WTC11 (cell line): Measurements from ENCODE around the gene SNPH. TPM values are rescaled to one million over a fixed set of nuclear protein-coding genes. Genes with fewer than 3 reads are reported as not detected.

Experiments
- ATAC-seq: fragments of 200-7000 bp; cut with Tn5 transposase; 2 replicates; pipeline ENCODE4 v1.10.0; 2021; ENCODE audit warnings: mild to moderate bottlenecking, moderate library complexity
- CTCF ChIA-PET: fragments of 300-600 bp; sonication (Branson Sonifier 250); formaldehyde crosslinking; loops from one replicate; lab custom pipeline; 2021; ENCODE audit warnings: antibody characterized with exemption; lab: Charles Lee
- POLR2A ChIA-PET: fragments of 350-600 bp; sonication (Branson Sonifier 250); formaldehyde crosslinking; loops from one replicate; lab custom pipeline; 2021; ENCODE audit warnings: antibody characterized with exemption; lab: Charles Lee
- DNase-seq: peaks from one replicate; pipeline ENCODE4 v3.0.0; 2021; ENCODE audit warnings: low spot score
- H3K27ac Mint-ChIP-seq: 2 replicates; pipeline ENCODE4 v1.8.0; 2021; ENCODE audit warnings: mixed read lengths
- H3K27me3 Mint-ChIP-seq: 2 replicates; pipeline ENCODE4 v1.8.0; 2021; ENCODE audit warnings: low read depth, mild to moderate bottlenecking, moderate library complexity, mixed read lengths
- H3K36me3 Mint-ChIP-seq: 2 replicates; pipeline ENCODE4 v1.8.0; 2021; ENCODE audit warnings: mixed read lengths
- H3K4me1 Mint-ChIP-seq: 2 replicates; pipeline ENCODE4 v1.8.0; 2022; ENCODE audit warnings: mixed read lengths
- H3K4me3 Mint-ChIP-seq: 2 replicates; pipeline ENCODE4 v1.8.0; 2021; ENCODE audit warnings: mild to moderate bottlenecking, moderate library complexity, mixed read lengths
- H3K9me3 Mint-ChIP-seq: 2 replicates; pipeline ENCODE4 v1.8.0; 2021; ENCODE audit warnings: mixed read lengths
- CREM ChIP-seq: sonication (generic); formaldehyde crosslinking; IDR thresholded peaks from 2 replicates; pipeline ENCODE4 v1.8.1; 2022; ENCODE audit warnings: mild to moderate bottlenecking, missing genetic modification reagents, moderate library complexity
- E2F1 ChIP-seq: sonication (generic); formaldehyde crosslinking; IDR thresholded peaks from 2 replicates; pipeline ENCODE4 v1.8.0; 2022; ENCODE audit warnings: mild to moderate bottlenecking, missing genetic modification reagents
- GABPB1 ChIP-seq: sonication (generic); formaldehyde crosslinking; IDR thresholded peaks from 2 replicates; pipeline ENCODE4 v1.8.1; 2023; ENCODE audit warnings: mild to moderate bottlenecking, missing genetic modification reagents
- JUN ChIP-seq: sonication (generic); formaldehyde crosslinking; IDR thresholded peaks from 2 replicates; pipeline ENCODE4 v1.8.0; 2023; ENCODE audit warnings: mild to moderate bottlenecking, missing genetic modification reagents
- NFE2L1 ChIP-seq: sonication (generic); formaldehyde crosslinking; IDR thresholded peaks from 2 replicates; pipeline ENCODE4 v1.8.1; 2023; ENCODE audit warnings: missing genetic modification reagents
- NR1H2 ChIP-seq: sonication (generic); formaldehyde crosslinking; IDR thresholded peaks from 2 replicates; pipeline ENCODE4 v1.9.0; 2021; ENCODE audit warnings: mild to moderate bottlenecking, moderate library complexity, missing genetic modification reagents
- PREB ChIP-seq: sonication (generic); formaldehyde crosslinking; IDR thresholded peaks from 2 replicates; pipeline ENCODE4 v1.8.1; 2022; ENCODE audit warnings: mild to moderate bottlenecking, missing genetic modification reagents, moderate library complexity, borderline replicate concordance
- RORB ChIP-seq: fragments of 250-450 bp; sonication (Bioruptor Pico); IDR thresholded peaks from 2 replicates; pipeline ENCODE4 v1.9.0; 2021; ENCODE audit warnings: mild to moderate bottlenecking
- TEAD1 ChIP-seq: sonication (generic); formaldehyde crosslinking; IDR thresholded peaks from 2 replicates; pipeline ENCODE4 v1.8.0; 2022; ENCODE audit warnings: mild to moderate bottlenecking, missing genetic modification reagents
- TEAD4 ChIP-seq: sonication (generic); formaldehyde crosslinking; IDR thresholded peaks from 2 replicates; pipeline ENCODE4 v1.8.0; 2022; ENCODE audit warnings: mild to moderate bottlenecking, missing genetic modification reagents
- USF2 ChIP-seq: sonication (generic); formaldehyde crosslinking; IDR thresholded peaks from 2 replicates; pipeline ENCODE4 v1.8.1; 2023; ENCODE audit warnings: mild to moderate bottlenecking, missing genetic modification reagents, moderate library complexity
- ZBTB21 ChIP-seq: sonication (generic); formaldehyde crosslinking; IDR thresholded peaks from 2 replicates; pipeline ENCODE4 v1.8.1; 2023; ENCODE audit warnings: mild to moderate bottlenecking, missing genetic modification reagents, borderline replicate concordance
- ZNF121 ChIP-seq: sonication (generic); formaldehyde crosslinking; IDR thresholded peaks from 2 replicates; pipeline ENCODE4 v1.8.0; 2023; ENCODE audit warnings: missing genetic modification reagents
- ZNF138 ChIP-seq: sonication (generic); formaldehyde crosslinking; conservative IDR thresholded peaks from 2 replicates; pipeline ENCODE4 v1.8.1; 2022; ENCODE audit warnings: mild to moderate bottlenecking, moderate library complexity, missing genetic modification reagents
- ZNF263 ChIP-seq: sonication (generic); formaldehyde crosslinking; IDR thresholded peaks from 2 replicates; pipeline ENCODE4 v1.8.1; 2022; ENCODE audit warnings: low read depth, mild to moderate bottlenecking, moderate library complexity, missing genetic modification reagents
- ZNF396 ChIP-seq: fragments of 250-450 bp; sonication (Bioruptor Pico); IDR thresholded peaks from 2 replicates; pipeline ENCODE4 v1.8.0; 2021; ENCODE audit warnings: mild to moderate bottlenecking, moderate library complexity, borderline replicate concordance
- ZNF416 ChIP-seq: fragments of 250-450 bp; sonication (Bioruptor Pico); IDR thresholded peaks from 2 replicates; pipeline ENCODE4 v1.9.0; 2021; ENCODE audit warnings: mild to moderate bottlenecking, inconsistent platforms
- ZNF512 ChIP-seq: sonication (generic); formaldehyde crosslinking; IDR thresholded peaks from 2 replicates; pipeline ENCODE4 v1.8.1; 2022; ENCODE audit warnings: missing genetic modification reagents, borderline replicate concordance
- total RNA-seq: library from RNA; stranded (reverse); gene quantifications from 3 replicates; pipeline ENCODE4 v1.2.3, GENCODE V29; 2021
- TF ChIP-seq, protein P1 (sequence below): sonication (generic); formaldehyde crosslinking; IDR thresholded peaks from 2 replicates; pipeline ENCODE4 v1.8.1; 2022; ENCODE audit warnings: low read depth, missing genetic modification reagents, borderline replicate concordance
- TF ChIP-seq, protein P2 (sequence below): sonication (generic); formaldehyde crosslinking; IDR thresholded peaks from 2 replicates; pipeline ENCODE4 v1.8.1; 2023; ENCODE audit warnings: mild to moderate bottlenecking, missing genetic modification reagents, moderate library complexity
- TF ChIP-seq, protein P3 (sequence below): sonication (generic); formaldehyde crosslinking; conservative IDR thresholded peaks from 2 replicates; pipeline ENCODE4 v1.8.1; 2023; ENCODE audit warnings: mild to moderate bottlenecking, low read depth, missing genetic modification reagents, moderate library complexity

The SNPH gene
- total RNA-seq, 1 experiment from 2014 or later = 3.5 TPM

- H3K27ac Mint-ChIP-seq = no peak overlapping the region; the same call in 1 of the 2 replicates
- H3K4me1 Mint-ChIP-seq = peaks cover 7% of the 10 kb centered on the region; the same call in 1 of the 2 replicates
- ChIA-PET POLR2A (no interaction called here), CTCF (interaction anchor here (1.2 to 2.7 kb wide), 2 partner anchors 10 to 11 kb away, joined by 4 to 33 read pairs; no protein-coding TSS in a partner anchor)
- H3K4me3 Mint-ChIP-seq = no peak overlapping the region
- peaks cover 15% of the 10 kb centered on the region for H3K27me3 Mint-ChIP-seq
- H3K9me3 Mint-ChIP-seq = no peaks in the 10 kb centered on the region
- TF ChIP-seq E2F1 (CRISPR knock-in tag) (no peak), TEAD1 (CRISPR knock-in tag) (no peak), ZNF512 (no peak), NR1H2 (CRISPR knock-in tag) (no peak), CREM (CRISPR knock-in tag) (no peak), GABPB1 (CRISPR knock-in tag) (no peak), NFE2L1 (CRISPR knock-in tag) (no peak), PREB (CRISPR knock-in tag) (no peak), ZNF263 (CRISPR knock-in tag) (no peak), ZNF396 (CRISPR knock-in tag) (no peak), TEAD4 (CRISPR knock-in tag) (no peak), USF2 (no peak)
- TF ChIP-seq, protein P1, sequence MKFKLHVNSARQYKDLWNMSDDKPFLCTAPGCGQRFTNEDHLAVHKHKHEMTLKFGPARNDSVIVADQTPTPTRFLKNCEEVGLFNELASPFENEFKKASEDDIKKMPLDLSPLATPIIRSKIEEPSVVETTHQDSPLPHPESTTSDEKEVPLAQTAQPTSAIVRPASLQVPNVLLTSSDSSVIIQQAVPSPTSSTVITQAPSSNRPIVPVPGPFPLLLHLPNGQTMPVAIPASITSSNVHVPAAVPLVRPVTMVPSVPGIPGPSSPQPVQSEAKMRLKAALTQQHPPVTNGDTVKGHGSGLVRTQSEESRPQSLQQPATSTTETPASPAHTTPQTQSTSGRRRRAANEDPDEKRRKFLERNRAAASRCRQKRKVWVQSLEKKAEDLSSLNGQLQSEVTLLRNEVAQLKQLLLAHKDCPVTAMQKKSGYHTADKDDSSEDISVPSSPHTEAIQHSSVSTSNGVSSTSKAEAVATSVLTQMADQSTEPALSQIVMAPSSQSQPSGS (CRISPR knock-in tag) = no peak
- TF ChIP-seq, all 79 proteins: peak for 0
- H3K36me3 Mint-ChIP-seq = no peaks in the 10 kb centered on the region
- no peak for ATAC-seq
- DNase-seq = no peak
Observed at GRCh38 chr20:1323256-1323655, 57.2 kb downstream of the SNPH start.

DNA sequence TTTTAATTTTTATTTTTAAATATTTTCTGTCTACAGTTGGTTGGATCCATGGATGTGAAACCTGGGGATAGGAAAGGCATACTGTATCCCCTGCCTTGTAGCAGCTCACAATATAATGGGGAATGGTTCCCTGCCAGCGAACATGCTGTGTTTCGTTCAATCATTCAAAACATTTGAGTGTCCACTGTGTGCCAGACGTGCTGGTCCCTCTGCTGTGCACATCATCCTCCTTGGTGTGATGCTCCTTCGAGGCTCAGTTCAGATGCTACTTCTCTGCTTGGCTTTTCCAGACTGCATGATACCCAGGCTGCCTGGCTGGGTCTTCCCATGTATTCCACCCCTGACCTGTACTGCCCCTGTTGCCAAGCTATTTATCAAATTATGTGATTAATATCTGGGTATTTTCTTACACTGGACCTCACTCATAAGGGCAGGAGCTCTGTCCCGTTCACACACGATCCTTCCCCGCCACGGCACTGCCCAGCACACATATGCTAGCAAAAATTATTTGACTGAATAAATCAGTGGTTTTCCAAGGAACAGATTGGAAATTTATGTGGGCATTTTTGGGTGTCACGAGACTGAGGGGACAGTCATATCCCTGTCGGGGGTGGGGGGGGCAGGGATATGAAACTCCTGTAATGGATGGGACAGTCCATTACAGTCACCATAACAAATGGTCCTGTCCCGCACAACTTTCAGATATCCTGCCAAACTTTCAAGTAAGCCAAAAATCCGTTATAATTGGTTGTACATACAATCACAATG, 57.9 kb downstream of the SNPH start:
- H3K27ac Mint-ChIP-seq = no peak overlapping the region
- DNase-seq = no peak
- no peaks in the 10 kb centered on the region for H3K9me3 Mint-ChIP-seq
- ChIA-PET POLR2A (no interaction called here), CTCF (interaction anchor here (0.7 to 2.7 kb wide), 3 partner anchors 11 to 15 kb away, joined by 3 to 33 read pairs (median 3); no protein-coding TSS in a partner anchor)
- peaks cover 9% of the 10 kb centered on the region for H3K27me3 Mint-ChIP-seq
- no peak for ATAC-seq
- H3K4me1 Mint-ChIP-seq = peaks cover 7% of the 10 kb centered on the region; the same call in 1 of the 2 replicates
- no peaks in the 10 kb centered on the region for H3K36me3 Mint-ChIP-seq
- TF ChIP-seq E2F1 (CRISPR knock-in tag) (no peak), JUN (CRISPR knock-in tag) (no peak), ZBTB21 (CRISPR knock-in tag) (no peak), ZNF416 (CRISPR knock-in tag) (no peak), RORB (CRISPR knock-in tag) (no peak), ZNF263 (CRISPR knock-in tag) (no peak), NR1H2 (CRISPR knock-in tag) (no peak), ZNF138 (no peak), ZNF121 (CRISPR knock-in tag) (no peak)
- TF ChIP-seq, protein P1 (CRISPR knock-in tag) = no peak
- TF ChIP-seq, protein P2, sequence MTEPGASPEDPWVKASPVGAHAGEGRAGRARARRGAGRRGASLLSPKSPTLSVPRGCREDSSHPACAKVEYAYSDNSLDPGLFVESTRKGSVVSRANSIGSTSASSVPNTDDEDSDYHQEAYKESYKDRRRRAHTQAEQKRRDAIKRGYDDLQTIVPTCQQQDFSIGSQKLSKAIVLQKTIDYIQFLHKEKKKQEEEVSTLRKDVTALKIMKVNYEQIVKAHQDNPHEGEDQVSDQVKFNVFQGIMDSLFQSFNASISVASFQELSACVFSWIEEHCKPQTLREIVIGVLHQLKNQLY (CRISPR knock-in tag) = no peak
- TF ChIP-seq, protein P3, sequence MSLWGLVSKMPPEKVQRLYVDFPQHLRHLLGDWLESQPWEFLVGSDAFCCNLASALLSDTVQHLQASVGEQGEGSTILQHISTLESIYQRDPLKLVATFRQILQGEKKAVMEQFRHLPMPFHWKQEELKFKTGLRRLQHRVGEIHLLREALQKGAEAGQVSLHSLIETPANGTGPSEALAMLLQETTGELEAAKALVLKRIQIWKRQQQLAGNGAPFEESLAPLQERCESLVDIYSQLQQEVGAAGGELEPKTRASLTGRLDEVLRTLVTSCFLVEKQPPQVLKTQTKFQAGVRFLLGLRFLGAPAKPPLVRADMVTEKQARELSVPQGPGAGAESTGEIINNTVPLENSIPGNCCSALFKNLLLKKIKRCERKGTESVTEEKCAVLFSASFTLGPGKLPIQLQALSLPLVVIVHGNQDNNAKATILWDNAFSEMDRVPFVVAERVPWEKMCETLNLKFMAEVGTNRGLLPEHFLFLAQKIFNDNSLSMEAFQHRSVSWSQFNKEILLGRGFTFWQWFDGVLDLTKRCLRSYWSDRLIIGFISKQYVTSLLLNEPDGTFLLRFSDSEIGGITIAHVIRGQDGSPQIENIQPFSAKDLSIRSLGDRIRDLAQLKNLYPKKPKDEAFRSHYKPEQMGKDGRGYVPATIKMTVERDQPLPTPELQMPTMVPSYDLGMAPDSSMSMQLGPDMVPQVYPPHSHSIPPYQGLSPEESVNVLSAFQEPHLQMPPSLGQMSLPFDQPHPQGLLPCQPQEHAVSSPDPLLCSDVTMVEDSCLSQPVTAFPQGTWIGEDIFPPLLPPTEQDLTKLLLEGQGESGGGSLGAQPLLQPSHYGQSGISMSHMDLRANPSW (CRISPR knock-in tag) = no peak
- H3K4me3 Mint-ChIP-seq = no peak overlapping the region
